ENCODE measurements around the gene IRGQ.

DNA sequence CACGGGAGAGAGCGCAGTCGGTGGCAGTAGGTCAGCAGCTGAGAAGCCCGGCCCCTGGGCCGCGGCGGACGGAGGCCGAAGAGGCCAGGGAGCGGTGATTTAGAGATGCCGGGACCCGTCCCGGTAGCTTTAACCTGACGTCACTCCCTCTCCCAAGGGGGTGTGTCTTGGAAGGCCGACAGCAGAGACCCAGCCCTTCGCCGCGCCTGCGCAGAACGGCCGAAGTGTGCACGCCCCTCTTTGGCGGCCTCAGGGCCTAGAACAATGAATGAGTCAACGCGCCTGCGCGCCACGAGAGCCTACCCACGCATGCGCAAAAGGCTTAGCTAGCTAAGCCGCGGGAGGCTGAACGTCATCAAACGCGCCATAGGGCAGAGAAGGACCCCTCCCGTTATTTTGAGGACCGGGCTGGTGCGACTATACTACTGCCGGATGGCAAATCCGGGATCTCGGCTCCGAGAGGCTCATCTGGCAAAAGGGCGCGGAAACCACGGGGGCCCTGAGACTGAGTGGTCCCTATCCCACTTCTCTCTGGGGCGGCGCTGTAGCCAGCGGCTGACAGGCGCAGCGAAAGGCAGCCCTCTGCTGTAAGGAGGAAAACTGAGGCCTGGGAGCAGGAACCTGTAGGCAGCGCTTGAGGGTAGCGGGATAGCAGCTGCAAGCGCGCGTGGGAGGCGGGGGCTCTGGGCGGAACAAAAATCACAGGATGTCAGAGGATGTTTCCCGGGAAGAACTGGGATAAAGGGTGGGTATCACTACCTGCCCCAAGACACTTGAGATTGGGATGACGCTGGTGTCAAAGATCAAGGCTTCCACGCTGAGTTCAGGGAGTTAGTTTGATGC lies at the start of gene IRGQ, which contains the start of gene ZNF576:
- TF ChIP-seq POLR2A (IDR thresholded peaks at IDR 0.05; ENCODE audit: low read depth, low read length) (no peak), POLR2AphosphoS5 (IDR thresholded peaks at IDR 0.05; ENCODE audit: low read depth, low read length) (peak; percentile 43), TAF1 (IDR thresholded peaks at IDR 0.05; ENCODE audit: low read depth, low read length) (peak; percentile 54)

Data from GM12891 (cell line).